HG03432 (cell line): ENCODE data around the gene RNH1.

ENCODE experiments used
- ATAC-seq: cut with Tn5 transposase; IDR thresholded peaks from one replicate; pipeline ENCODE4 v1.9.1; 2021; ENCODE audit warnings: mild to moderate bottlenecking, moderate library complexity; ENCODE audit not compliant: unreplicated experiment

Gene RNH1

DNA sequence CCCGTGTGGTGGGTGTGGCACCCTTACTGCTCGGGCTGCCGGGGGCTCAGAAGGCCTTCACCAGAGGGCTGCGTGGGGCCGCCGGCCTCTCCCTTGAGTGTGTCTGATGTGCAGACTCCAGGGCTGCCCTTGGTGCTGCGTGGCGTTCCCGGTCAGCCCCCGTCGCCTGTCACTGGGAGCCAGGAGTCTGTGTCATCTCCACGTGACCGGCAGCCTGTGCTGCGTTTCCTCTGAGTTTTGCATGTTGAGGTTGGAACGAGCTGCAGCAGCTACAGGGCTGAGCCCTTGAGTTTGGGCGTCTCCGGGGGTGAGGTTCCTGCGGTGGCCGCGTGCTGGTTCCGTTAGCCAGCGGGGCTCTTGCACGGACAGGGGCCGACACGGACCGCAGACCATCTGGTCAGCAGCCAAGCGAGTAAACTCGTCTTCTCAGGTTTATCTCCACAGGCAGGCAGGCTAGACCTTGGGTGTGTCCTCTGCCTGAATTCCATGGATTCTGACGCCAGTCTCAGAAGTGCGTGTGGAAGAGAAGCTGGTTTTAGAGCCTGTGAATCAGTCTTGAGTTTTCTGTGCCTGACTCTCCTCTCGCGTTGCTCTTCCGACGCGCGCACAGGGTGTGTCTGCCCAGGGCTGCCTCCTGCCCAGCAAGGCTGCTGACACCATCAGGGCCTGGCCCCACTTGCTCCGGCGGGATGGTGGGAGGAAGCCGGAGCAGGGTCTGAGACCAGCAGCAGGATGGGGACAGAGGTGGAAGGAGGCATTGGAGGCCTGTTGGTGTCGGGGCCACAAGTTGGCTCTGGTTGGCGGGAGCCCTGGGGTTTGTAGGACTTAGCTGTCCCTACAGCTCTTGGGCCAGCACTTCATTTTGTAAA, 46.5 kb downstream of the RNH1 start:
- ATAC-seq, result no peak

DNA sequence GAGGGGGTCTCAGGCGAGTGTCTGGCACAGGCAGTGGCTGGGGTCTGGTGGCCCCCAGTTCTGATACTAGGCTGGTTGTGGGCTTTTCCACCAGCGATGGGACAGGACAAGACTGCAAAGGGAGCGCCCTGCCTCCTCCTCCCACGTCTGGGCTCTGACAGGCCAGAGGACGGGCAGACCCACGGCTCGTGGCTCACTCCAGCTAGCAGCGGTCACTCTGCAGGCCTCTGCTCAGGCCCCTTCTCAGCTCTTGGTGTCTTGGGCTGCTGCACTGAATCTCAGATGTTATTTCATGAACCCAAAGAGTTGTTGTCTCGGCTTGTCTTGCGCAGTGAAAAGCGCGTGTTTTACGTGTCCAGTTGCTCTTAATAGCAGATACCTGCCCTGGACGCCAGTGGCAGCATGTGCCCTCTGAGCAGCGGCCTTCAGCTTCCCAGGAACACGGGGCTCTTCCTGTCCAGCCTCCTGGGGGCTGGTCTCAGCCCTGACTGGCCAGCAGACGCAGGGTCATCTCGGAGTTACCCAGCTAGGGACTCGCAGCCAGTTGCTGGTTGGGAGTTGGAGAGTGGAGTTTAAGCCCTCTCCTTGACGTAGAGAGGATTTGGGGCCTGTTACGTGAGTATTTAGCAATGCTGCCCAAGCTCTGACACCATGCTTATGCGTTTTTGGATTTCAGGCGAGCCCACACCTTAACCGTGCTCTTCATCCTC, 47.4 kb downstream of the RNH1 start:
- no peak for ATAC-seq

DNA sequence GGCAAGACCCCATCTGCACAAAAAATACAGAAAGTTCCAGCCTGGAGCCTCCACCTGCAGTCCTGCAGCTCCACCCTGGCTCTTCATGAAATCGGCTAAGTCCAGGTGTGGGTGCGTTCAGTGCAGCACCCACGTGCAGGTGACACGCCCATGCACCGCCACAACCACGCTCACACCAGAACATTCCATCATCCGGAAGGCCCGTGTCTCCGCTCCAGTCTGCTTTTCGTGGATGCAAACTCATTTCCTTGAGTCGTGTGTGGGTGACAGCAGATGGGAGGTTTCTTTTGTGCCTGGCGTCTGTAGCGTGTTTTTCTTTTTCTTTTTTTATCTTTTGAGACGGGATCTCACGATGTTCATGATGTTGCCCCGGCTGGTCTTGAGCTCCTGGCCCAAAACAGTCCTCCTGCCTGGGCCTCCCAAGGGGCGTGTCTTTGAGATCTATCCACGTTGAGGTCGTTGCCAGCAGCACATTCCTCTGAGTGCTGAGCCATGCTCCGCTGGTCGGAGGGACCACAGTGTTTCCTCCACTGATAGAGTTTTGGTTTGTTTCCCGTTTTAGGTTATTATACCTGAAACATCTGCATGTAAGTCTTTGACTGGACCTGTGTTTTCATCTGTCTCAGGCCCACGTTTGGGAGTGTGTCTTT, 49.8 kb downstream of the RNH1 start:
- ATAC-seq, result no peak

DNA sequence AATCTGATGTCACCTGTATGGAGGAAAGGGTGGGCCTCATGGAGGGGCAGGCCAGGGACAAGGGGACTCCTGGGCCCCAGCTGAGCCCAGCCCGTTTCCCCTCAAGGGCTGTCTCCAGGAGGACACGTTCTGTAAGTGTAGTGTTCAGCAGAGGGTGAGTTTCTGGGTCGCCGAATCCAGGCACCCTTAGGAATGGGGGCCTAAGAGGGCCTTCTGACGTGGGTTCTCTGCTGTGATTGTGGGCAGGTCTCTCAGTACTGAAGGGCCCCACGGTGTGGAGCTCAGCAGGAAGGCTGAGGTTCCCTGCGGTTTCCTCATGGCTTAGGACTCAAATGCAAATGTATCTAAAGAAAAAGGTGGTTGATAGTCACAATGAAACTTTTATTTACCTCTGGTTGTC, 50.5 kb downstream of the RNH1 start:
- ATAC-seq, result peak; percentile 40

DNA sequence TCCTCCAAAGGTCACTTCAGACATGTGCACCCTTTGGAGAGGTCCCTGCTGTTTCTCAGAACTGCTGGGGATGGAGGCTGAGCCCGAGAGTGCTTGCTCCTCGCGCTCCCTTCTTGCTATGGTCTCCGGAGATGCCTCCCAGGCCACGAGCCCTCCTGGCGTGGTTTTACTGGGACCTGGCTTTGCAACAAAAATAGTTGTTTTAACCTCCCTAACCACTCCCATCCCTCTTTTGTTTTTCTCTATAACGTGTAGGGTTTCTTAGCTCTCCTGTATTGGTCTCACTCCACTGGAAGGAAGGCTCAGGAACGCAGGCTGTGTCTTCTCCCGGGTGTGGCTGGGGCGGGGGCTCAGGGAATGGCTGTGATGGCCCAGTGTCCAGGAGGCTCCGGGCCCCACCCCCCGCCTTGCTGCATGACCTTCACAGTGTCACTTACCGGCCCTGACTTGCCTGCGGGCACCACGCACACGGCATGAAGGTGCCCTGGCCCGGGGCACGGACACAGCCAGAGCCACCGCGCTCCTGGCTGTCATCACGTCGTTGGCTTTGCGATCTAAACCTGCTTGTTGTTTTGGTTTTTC, 51.4 kb downstream of the RNH1 start:
- ATAC-seq, result no peak

DNA sequence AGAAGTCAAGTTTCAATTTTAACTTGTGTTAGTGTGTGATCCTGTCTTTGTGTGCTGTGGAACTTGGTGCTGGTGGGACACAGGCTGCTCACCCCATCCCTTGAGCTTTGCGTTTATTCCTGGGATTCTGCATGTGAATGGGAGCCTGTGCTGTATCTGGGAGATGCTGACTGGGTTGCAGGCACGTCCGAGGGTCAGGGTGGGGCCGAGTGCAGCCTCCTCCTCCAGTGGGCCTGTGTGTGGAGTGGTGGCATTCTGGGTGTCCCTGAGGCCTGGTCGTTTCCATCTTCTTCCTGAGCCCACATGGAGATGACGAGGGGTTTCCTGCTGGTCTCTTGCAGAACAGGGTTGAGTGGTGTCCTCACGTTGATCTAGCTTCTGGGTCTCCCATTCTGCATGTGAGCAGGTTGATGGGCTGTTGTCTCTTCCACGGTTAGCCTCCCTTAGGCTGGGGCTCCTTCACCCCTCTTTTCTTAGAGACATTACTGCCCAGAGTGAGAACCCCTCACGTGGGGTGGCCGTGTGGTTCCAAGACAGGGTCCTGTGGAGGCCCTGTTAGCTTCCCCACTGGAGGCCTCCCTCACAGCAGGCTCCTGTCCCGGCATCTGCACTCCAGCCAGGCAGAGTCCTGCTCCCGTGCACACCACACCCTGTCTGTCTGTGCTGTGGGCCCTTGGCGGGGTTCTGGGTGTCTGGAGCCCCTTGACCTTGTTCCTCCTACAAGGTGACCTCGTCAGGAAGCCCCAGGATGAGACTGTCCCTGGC, 52.1 kb downstream of the RNH1 start:
- no peak for ATAC-seq

DNA sequence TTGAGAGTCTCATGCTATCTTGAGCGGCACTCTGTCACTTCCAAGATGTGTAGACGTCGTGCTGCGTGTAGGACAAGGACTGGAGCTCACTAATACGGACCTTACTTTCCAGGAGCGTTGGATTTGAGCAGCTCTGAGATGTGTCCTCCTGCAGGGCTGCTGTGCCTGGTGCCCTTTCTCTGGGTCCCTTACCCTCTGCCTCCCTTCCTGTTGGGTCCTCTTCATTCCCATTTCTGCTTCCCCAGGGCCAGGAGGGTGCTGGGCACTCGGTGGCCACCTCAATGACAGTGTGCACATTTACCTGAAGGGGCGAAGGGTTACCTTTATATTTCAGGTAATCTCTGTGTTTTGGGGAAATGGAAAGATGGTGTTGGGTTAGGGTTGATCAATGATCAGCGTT, 53.0 kb downstream of the RNH1 start:
- ATAC-seq, result no peak

DNA sequence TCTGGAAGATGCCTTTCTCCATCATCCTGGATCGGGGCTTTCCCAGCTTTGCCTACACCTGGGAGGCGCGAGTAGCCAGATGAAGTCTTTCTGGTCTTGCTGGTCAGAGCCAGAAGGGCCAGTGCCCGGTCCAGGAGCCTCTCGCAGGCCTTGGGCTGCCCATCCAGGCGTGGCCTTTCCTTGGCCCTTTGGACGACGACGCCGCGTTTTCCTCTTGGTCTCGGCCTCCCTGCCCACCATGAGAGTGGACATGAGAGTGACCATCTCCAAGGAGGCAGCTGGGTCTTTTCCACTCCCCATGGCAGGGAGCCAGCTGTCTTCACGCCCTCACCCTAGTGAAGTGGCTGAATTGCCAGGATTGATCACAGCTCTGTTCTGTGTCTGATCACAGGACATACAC, 53.5 kb downstream of the RNH1 start:
- no peak for ATAC-seq

DNA sequence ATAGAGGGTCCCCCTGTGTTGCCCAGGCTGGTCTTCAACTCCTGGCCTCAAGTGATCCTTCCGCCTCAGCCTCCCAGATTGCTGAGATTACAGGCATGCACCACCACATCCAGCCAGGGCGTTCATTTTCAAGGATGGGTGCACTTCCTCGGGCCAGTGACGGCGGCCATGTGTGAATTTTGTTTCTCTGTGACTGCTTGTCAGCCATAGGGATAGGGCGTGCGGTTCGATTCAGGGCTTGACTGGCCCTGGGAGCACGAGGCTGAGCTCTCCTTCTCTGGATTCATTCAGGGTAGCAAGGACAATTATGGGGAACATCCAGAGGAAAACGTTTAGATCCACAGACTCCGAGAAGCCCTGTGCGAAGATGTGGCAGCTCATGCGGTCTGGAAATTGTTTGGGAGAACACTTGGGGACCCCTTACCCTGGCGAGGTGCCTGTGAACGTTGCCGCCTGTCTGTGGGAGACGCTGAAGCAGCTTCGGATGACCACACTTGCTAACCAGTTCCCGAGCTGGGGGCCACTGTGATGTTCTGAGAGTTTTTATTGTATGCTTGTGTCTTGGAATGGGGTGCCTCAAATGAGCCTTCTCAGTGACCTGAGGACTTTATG, 54.0 kb downstream of the RNH1 start:
- ATAC-seq, result no peak

DNA sequence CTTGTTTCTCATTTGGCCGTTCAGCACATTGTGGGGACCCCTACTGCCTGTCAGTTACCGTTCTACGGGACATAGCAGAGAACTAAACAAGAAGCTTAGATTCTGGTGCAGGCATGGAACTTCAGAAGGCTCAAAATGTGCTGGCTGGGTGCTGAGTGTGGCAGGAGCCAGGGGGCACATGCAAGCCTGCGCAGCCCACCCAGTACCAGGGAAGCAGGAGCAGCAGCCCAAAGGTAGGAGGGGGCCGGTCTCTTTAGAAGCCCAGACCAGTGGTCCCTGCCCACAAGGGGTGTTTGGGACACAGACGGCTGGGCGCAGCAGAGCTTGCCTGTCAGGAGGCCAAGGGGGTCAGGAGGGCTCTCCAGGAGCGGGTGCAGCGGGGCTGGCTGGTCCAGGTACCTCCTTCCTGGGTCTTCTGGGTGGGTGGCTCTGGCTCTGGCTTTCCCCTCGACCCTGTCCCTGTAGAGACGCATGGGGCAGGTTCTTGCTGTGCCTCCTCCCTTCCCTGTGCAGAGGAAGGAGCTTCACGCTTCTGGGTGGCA, 54.8 kb downstream of the RNH1 start:
- no peak for ATAC-seq

DNA sequence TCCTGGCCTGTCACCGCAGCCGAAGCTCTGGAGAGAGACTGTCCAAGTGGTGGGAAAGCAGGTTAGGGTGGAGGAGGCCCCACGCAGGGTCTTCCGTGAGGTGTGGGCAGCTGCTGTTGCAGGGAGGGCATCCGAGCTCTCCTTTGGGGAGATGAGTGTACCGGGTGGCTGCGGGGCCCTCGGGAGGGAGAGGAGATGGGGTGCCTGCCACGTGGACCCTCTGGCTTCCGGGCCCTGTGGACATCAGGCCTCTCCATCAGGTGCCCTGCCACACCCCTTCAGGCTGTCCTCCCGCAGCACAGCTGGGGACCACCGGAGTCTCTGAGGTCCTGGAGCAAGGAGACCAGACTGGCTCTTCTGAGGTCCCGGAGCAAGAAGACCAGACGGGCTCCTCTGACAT, 55.3 kb downstream of the RNH1 start:
- no peak for ATAC-seq

DNA sequence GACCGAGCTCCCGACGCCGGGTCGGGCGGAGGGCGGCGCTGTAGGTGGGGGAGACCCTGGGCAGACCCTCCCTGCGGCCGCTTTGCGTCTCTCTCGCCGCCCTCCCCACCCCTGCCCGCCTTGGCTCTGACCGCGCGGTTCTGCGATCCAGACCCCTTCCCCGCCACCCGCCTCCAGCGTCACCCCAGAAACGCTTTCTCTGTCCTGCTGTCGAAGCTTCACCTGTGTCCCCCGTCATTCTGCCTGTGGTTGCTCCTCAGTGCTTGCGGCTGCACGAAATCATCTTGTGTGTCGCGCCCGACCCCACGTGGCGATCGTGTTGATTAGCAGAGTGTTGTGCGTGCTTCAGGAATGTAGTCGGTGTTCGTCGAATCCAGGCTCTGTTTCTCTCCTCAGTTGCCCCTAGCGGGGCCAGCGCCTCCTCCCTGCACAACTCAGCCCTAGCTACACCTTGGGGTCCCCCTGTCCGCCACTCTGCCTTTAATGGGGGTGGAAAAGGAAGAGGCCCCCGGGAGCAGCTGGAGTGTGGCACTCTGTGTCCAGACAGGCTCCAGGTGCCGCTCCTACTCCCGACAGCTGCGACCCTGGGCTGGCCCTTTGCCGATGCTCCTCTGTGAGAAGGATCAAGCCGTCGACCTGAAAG, 56.1 kb downstream of the RNH1 start:
- peak; percentile 18 for ATAC-seq

DNA sequence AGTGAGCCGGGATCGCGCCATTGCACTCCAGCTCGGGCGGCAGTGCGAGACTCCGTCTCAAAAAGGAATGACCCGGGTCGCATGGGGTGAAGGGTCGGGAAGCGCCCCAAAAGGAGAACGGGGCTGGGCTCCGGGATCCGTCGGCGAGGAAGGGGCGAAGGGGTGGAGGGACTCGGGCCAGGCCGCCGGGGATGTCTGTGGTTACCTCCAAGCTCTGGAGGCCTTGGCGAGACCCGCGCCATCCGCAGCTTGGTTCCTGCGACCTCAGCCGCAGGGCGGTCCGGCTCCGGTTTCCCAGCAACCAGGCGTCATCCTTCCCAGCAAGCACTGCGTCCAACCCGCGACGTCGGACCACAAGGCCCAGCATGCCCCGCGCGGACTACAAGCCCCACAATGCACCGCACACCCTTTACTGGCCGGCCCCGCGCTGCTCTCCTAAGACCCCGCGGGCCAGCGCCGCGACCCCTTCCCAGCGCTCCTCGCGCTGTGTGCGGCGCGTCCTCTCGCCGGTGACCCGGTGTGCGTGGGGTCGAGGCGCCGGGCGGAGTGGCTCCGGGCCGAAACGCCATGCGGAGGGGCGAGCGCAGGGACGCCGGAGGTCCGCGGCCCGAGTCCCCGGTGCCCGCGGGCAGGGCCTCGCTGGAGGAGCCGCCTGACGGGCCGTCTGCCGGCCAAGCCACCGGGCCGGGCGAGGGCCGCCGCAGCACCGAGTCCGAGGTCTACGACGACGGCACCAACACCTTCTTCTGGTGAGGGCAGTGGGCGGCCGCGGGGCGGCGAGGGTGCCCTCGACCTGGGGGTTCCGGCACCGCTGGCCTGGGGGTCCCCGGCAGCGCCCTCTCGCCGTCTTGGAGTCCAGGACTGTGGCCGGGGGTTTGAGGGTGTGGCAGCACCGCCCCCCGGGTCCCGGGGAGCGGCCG, 56.9 kb downstream of the RNH1 start, which contains the start of gene PTDSS2:
PTDSS2 (plus strand) TSS at position 391 of the 920 bp plus-strand sequence; CDS start at position 568, 177 bp downstream.
- peak; percentile 72 for ATAC-seq

DNA sequence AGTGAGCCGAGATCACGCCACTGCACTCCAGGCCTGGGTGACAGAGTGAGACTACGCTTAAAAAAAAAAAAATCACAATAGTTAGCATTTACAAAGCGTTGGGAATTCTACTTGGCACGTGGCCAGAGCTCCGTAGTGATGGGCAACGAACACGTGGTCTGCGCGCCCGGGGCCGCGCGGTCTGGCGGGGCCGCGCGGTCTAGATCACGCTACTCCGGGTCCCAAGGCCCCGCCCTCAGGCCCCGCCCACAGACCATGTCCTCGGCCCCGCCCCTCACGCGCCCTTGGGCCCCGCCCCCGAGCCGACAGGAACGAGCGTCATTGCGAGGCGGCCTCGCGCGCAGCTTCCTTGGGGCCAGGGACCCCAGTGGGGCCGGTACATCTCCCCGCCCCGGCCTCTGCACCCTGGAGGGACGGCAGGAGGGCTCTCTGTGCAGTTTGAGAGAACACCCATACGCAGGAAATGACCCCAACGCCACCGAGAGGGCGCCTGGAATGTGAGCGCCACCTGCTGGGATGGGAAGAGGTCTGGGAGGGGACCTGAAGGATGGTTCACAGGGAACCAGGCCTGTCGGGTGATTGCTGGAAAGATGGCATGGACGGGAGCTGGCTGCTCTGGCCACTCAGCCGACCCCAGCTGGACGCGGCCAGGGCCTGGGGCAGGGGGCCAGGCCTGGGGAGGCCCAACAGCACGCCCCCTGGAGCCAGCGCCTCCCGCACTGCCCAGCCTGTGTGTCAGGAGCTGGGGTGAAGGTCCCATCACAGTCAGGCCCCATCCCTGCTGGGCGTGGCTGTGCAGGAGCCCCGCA, 58.9 kb downstream of the RNH1 start:
- ATAC-seq, result peak; percentile 54

DNA sequence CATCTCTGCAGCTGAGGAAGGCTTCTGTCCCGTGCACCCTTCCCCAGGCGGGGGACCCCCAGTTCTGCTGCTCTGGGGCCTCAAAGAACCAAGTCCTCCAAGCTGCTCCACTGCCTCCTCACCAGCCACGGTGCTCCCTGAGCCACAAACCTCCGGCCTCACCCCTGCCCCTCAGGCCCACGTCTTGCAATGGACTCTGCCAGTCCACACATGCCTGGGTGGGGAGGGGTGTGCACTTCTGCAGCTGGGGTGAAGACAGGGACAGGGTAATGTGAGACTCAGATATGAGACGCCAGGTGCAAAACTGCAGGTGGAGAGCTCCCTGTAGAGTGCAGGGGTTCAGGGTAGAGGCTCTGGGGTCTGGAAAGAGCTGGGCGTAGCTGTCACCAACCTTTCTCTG, 60.2 kb downstream of the RNH1 start:
- ATAC-seq, result no peak

DNA sequence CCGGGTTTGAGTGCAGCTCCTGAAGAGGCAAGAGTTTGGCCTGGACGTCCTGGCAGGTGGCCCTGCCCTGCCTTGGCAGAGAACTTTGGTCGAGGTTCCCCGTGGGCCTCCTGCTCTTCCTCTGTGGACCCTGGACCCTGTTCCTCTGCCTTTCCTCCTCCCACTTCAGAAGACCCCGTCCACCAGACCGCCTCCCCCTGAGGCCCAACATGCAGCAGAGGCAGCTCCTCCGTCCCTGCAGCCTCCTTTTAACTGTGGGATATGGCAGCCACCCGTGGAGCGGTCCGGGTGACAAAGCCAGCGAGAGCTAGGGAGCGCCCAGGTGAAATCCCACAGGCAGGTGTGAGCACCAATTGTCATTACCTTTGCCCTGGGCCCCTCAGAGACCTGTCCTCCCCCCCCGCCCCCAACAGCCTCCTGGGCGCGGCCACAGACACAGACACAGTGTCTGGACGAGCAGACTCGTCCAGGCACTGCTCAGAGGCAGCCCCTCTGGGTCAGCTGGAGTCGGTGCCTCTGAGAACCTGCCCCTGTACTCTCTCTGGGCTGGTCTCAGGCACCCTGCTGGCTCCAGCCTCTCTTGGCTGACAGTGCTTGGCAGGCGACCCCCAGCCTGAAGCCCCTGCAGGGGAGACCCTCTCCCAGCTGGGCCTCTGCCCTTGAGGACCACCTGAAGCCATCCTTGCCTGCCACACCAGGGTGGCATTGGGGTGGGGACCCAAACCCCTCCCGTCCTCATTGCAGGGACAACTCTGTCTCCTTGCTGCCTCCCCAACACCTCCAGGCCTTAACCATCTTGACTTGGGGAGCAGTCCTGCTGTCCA, 61.1 kb downstream of the RNH1 start:
- ATAC-seq, result no peak
